Measurements from ENCODE around the gene HSPB3.

The HSPB3 gene

GRCh38 chr5:54440456-54440893, 15.0 kb upstream of the HSPB3 start:
- DNase-seq (ENCODE audit: low read depth): peak; percentile 13
- no peak for TF ChIP-seq POLR2A (IDR thresholded peaks at IDR 0.05; ENCODE audit: extremely low read depth, insufficient read length)
- TF ChIP-seq, protein P1, sequence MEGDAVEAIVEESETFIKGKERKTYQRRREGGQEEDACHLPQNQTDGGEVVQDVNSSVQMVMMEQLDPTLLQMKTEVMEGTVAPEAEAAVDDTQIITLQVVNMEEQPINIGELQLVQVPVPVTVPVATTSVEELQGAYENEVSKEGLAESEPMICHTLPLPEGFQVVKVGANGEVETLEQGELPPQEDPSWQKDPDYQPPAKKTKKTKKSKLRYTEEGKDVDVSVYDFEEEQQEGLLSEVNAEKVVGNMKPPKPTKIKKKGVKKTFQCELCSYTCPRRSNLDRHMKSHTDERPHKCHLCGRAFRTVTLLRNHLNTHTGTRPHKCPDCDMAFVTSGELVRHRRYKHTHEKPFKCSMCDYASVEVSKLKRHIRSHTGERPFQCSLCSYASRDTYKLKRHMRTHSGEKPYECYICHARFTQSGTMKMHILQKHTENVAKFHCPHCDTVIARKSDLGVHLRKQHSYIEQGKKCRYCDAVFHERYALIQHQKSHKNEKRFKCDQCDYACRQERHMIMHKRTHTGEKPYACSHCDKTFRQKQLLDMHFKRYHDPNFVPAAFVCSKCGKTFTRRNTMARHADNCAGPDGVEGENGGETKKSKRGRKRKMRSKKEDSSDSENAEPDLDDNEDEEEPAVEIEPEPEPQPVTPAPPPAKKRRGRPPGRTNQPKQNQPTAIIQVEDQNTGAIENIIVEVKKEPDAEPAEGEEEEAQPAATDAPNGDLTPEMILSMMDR (IDR thresholded peaks at IDR 0.05; ENCODE audit: low read depth, low read length): no peak
- TF ChIP-seq MYC (IDR thresholded peaks at IDR 0.05; ENCODE audit: low read depth, low read length): no peak
- TF ChIP-seq, protein P2, sequence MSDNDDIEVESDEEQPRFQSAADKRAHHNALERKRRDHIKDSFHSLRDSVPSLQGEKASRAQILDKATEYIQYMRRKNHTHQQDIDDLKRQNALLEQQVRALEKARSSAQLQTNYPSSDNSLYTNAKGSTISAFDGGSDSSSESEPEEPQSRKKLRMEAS (IDR thresholded peaks at IDR 0.05; ENCODE audit: low read depth, low read length): no peak
- H3K4me3 ChIP-seq (ENCODE audit: low read depth, low read length): no peak overlapping the region

DNA sequence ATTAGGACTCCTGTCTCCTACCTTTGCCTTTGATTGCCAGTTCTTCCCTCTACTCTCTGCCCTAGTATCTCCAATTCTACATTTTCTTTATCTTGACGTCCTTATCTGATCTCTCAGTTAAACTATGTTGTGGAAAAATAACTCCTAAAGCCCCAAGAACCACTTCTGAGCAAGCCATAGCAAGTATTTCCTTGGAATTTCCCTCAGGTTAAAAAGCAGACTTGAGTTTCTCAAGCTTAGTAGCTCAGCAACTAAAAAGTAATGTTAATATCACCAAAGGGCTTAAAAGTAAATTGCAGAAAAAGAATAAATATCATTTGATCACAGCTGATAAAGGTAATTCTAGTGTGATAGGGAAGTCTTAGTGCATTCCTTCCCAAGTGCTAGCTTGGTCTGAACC, 13.2 kb upstream of the HSPB3 start:
- no peak for DNase-seq (ENCODE audit: low read depth)
- TF ChIP-seq, protein P1 (IDR thresholded peaks at IDR 0.05; ENCODE audit: low read depth, low read length): no peak
- TF ChIP-seq, protein P2 (IDR thresholded peaks at IDR 0.05; ENCODE audit: low read depth, low read length): no peak
- TF ChIP-seq POLR2A (IDR thresholded peaks at IDR 0.05; ENCODE audit: extremely low read depth, insufficient read length) (no peak), MYC (IDR thresholded peaks at IDR 0.05; ENCODE audit: low read depth, low read length) (no peak)
- H3K4me3 ChIP-seq (ENCODE audit: low read depth, low read length): no peak overlapping the region

- TF ChIP-seq, protein P2 (IDR thresholded peaks at IDR 0.05; ENCODE audit: low read depth, low read length): no peak
- TF ChIP-seq POLR2A (IDR thresholded peaks at IDR 0.05; ENCODE audit: extremely low read depth, insufficient read length) (no peak), MYC (IDR thresholded peaks at IDR 0.05; ENCODE audit: low read depth, low read length) (no peak)
- TF ChIP-seq, protein P1 (IDR thresholded peaks at IDR 0.05; ENCODE audit: low read depth, low read length): peak; percentile 11
- DNase-seq (ENCODE audit: low read depth): peak; percentile 24
- H3K4me3 ChIP-seq (ENCODE audit: low read depth, low read length): no peak overlapping the region
These were observed 12.2 kb upstream of the HSPB3 start for GRCh38 chr5:54443270-54443669.

DNA sequence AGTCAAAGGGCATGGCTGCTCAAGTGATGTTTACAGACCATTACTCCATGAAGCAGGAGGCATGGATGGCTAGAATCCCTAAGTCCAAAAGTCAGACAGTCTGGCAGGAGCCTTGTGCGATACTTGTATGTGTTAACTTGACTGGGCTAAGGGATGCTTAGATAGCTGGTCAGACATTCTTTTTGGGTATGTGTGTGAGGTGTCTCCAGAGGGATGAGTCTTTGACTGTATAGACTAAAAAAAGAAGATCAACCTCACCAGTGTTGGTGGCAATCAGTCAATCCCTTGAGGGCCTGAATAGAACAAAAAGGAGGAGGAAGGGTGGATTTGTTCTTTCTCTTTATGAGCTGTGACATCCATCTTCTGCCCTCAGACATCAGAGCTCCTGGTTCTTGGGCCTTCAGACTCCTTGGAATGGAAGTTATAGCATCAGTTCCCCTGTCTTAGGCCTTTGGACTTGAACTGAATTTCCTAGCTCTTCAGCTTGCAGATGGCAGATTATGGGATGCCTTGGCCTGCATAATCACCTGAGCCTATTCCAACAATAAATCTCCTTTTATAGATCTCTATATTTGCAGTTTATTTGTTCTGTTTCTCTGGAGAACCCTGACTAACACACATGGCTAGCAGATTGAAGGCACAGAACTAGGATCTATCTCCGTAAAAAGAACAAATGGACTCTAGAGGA, 9.7 kb upstream of the HSPB3 start:
- TF ChIP-seq MYC (IDR thresholded peaks at IDR 0.05; ENCODE audit: low read depth, low read length): no peak
- TF ChIP-seq, protein P2 (IDR thresholded peaks at IDR 0.05; ENCODE audit: low read depth, low read length): no peak
- TF ChIP-seq, protein P1 (IDR thresholded peaks at IDR 0.05; ENCODE audit: low read depth, low read length): no peak
- TF ChIP-seq POLR2A (IDR thresholded peaks at IDR 0.05; ENCODE audit: extremely low read depth, insufficient read length): no peak
- no peak for DNase-seq (ENCODE audit: low read depth)
- no peak overlapping the region for H3K4me3 ChIP-seq (ENCODE audit: low read depth, low read length)

- TF ChIP-seq, protein P2 (IDR thresholded peaks at IDR 0.05; ENCODE audit: low read depth, low read length): no peak
- TF ChIP-seq, protein P1 (IDR thresholded peaks at IDR 0.05; ENCODE audit: low read depth, low read length): no peak
- TF ChIP-seq MYC (IDR thresholded peaks at IDR 0.05; ENCODE audit: low read depth, low read length): no peak
- no peak for TF ChIP-seq POLR2A (IDR thresholded peaks at IDR 0.05; ENCODE audit: extremely low read depth, insufficient read length)
- H3K4me3 ChIP-seq (ENCODE audit: low read depth, low read length): no peak overlapping the region
- no peak for DNase-seq (ENCODE audit: low read depth)
These were observed 9.1 kb upstream of the HSPB3 start for GRCh38 chr5:54446379-54446732.
